H1 (cell line): ENCODE measurements around the gene PRX.

ENCODE experiments used
- CTCF ChIP-seq, 3 experiments: IDR thresholded peaks; 1 replicate in 2 of 3; 2 replicates in 1 of 3; pipeline versions ENCODE4 v1.5.1 to v1.6.1; 2011; ENCODE audit warnings: low read length in 3 of 3, mild to moderate bottlenecking in 3 of 3, inconsistent platforms in 2 of 3, low read depth in 1 of 3, moderate library complexity in 1 of 3; ENCODE audit not compliant: insufficient read depth in 1 of 3; ENCODE audit errors: control extremely low read depth in 1 of 3
- EZH2 ChIP-seq: fragments of 200-600 bp; sonication (generic); IDR thresholded peaks from 2 replicates; pipeline ENCODE4 v1.7.1; 2012; ENCODE audit warnings: low read depth, mild to moderate bottlenecking, moderate library complexity, low read length, inconsistent platforms; ENCODE audit not compliant: severe bottlenecking
- KDM1A ChIP-seq: fragments of 200-600, 300-600 bp; sonication (generic); IDR thresholded peaks from 2 replicates; pipeline ENCODE4 v1.7.1; 2016; ENCODE audit warnings: mild to moderate bottlenecking, low read length, borderline replicate concordance
- POLR2AphosphoS5 ChIP-seq: IDR thresholded peaks from 2 replicates; pipeline ENCODE4 v1.6.1; 2011; ENCODE audit warnings: low read depth, low read length
- TF ChIP-seq, protein P1 (sequence below): IDR thresholded peaks from 2 replicates; pipeline ENCODE4 v1.6.1; 2011; ENCODE audit warnings: low read length, improper control_type of control experiment

DNA sequence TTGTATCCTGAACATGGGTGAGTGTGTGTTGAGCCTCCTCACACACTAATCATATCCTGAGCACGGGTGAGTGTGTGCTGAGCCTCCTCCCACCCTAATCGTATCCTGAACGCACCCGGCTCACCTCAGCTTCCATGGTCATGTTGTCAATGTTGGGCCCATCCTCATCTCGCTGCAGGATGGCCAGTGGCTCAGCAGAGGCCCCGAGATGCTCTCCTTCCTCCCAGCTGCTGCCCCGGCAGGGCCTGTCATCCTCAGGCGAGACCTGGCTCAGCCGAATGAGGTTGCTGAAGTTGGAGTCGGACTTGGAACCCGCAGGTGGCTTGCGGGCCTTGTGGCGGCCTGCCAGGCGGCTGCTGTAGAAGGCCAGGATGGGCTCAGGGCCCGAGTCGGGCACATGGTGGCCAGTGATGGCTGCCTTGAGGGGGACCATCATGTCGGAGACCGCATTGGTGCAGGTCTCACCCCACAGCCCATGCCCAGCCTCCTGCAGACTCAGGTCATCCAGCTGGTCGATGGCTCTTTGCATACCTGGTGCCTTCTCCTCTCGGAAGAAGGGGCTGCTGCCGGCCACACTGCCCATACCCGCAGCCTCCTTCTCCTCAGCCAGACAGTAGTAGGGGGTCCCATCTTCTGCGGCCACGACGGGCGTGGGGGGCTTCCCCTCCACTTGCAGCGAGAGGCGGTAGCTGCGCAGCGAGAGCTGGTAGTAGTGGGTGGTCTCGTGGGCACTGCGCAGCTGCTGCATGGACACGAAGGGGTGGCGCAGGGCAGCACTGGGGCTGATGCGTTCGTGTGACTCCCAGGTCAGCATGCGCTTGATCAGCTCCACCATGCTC lies 32.8 kb downstream of the PRX start:
- no peak for TF ChIP-seq CTCF (IDR thresholded peaks at IDR 0.05; ENCODE audit: control extremely low read depth in 1 of 3, insufficient read depth in 1 of 3, low read depth in 1 of 3, low read length in 3 of 3)
- TF ChIP-seq KDM1A: no peak
- no peak for TF ChIP-seq POLR2AphosphoS5
- TF ChIP-seq EZH2: no peak
- TF ChIP-seq, protein P1, sequence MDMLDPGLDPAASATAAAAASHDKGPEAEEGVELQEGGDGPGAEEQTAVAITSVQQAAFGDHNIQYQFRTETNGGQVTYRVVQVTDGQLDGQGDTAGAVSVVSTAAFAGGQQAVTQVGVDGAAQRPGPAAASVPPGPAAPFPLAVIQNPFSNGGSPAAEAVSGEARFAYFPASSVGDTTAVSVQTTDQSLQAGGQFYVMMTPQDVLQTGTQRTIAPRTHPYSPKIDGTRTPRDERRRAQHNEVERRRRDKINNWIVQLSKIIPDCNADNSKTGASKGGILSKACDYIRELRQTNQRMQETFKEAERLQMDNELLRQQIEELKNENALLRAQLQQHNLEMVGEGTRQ: no peak
